ENCODE data around the gene CNFN.

Gene CNFN

DNA sequence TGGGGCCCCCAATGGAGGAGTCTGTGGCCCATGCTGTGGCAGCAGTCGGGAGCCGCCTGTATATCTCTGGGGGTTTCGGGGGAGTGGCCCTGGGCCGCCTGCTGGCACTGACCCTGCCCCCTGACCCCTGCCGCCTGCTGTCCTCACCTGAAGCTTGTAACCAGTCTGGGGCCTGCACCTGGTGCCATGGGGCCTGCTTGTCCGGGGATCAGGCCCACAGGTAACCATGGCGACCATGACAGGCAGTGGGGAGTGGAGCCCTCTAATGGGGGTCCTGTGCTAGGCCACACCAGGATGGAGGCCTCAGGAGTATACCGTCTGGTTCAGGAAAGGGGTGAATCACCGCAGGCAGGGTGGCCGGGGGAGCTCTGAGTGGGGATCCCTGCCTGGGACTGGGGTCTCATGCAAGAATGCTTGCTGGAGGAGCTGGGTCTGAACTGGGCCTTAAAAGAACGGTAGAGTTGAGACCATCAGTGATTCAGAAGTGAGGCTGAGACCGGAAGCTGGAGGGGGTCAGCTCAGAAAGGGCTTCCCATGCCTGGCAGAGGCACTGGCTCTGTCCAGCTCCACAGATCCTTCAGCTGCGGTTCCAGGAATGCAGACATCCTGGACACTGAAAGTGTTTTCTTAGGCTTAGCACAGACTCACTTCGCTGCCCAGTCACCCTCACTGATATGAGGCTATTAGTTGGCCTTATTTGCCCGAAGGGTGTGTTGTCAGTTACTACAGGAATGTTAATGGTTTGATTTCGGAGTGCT is 29.1 kb downstream of the CNFN start:
- peaks cover 11% of the 10 kb centered on the region; the same call in 1 of the 2 replicates for H3K9me3 ChIP-seq (ENCODE audit: control insufficient read depth, insufficient read depth, low read length)
- no peak overlapping the region for H3K4me2 ChIP-seq (ENCODE audit: low read length)
- no peaks in the 10 kb centered on the region for H3K9me2 ChIP-seq (replicated peaks; ENCODE audit: control insufficient read depth, low read length)
- H3F3A ChIP-seq (ENCODE audit: control insufficient read depth, insufficient read depth), result peaks cover 6% of the 10 kb centered on the region; the same call in 1 of the 2 replicates
- no peak overlapping the region for H3K27ac ChIP-seq (ENCODE audit: low read depth, low read length)
- H4K20me1 ChIP-seq (ENCODE audit: control insufficient read depth, insufficient read depth, low read depth, low read length), result no peaks in the 10 kb centered on the region
- no peak overlapping the region for H3K4me3 ChIP-seq (ENCODE audit: low read length)
- H3K27me3 ChIP-seq (ENCODE audit: control insufficient read depth, low read length), result no peaks in the 10 kb centered on the region
- no peaks in the 10 kb centered on the region for H3K79me2 ChIP-seq (ENCODE audit: control insufficient read depth, low read length)
- TF ChIP-seq EZH2phosphoT487 (IDR thresholded peaks at IDR 0.05; ENCODE audit: borderline replicate concordance, low read length), result no peak
- TF ChIP-seq, protein P1, sequence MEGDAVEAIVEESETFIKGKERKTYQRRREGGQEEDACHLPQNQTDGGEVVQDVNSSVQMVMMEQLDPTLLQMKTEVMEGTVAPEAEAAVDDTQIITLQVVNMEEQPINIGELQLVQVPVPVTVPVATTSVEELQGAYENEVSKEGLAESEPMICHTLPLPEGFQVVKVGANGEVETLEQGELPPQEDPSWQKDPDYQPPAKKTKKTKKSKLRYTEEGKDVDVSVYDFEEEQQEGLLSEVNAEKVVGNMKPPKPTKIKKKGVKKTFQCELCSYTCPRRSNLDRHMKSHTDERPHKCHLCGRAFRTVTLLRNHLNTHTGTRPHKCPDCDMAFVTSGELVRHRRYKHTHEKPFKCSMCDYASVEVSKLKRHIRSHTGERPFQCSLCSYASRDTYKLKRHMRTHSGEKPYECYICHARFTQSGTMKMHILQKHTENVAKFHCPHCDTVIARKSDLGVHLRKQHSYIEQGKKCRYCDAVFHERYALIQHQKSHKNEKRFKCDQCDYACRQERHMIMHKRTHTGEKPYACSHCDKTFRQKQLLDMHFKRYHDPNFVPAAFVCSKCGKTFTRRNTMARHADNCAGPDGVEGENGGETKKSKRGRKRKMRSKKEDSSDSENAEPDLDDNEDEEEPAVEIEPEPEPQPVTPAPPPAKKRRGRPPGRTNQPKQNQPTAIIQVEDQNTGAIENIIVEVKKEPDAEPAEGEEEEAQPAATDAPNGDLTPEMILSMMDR (IDR thresholded peaks at IDR 0.05; ENCODE audit: low read depth, low read length, poor library complexity, severe bottlenecking), result peak; percentile 9
- H3K36me3 ChIP-seq (ENCODE audit: control insufficient read depth, low read length), result peaks cover 17% of the 10 kb centered on the region
- H3K4me1 ChIP-seq (ENCODE audit: control insufficient read depth, low read length), result peaks cover 22% of the 10 kb centered on the region

DNA sequence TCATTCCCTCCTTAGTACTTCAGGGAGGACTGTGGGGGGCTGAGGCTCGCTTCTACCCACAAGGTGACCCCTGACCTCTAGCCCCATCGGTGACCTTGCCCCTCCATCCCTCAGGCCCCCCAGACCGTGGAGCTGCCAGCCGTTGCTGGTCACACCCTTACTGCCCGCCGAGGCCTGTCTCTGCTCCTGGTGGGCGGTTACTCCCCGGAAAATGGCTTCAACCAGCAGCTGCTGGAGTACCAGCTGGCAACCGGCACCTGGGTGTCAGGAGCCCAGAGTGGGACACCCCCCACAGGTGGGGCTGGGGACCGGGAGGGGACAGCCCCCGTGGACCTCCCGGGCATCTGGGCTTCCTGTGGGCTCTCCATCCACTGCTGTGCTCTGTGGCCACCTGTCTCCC is 32.8 kb downstream of the CNFN start:
- no peak for TF ChIP-seq EZH2phosphoT487 (IDR thresholded peaks at IDR 0.05; ENCODE audit: borderline replicate concordance, low read length)
- TF ChIP-seq, protein P1 (IDR thresholded peaks at IDR 0.05; ENCODE audit: low read depth, low read length, poor library complexity, severe bottlenecking), result no peak
- Histone ChIP-seq H3K9me3 (ENCODE audit: control insufficient read depth, insufficient read depth, low read length) (no peaks in the 10 kb centered on the region), H3K79me2 (ENCODE audit: control insufficient read depth, low read length) (no peaks in the 10 kb centered on the region), H3F3A (ENCODE audit: control insufficient read depth, insufficient read depth) (peaks cover 6% of the 10 kb centered on the region; the same call in 1 of the 2 replicates), H4K20me1 (ENCODE audit: control insufficient read depth, insufficient read depth, low read depth, low read length) (no peaks in the 10 kb centered on the region), H3K4me2 (ENCODE audit: low read length) (no peak overlapping the region), H3K9me2 (replicated peaks; ENCODE audit: control insufficient read depth, low read length) (no peaks in the 10 kb centered on the region), H3K4me3 (ENCODE audit: low read length) (no peak overlapping the region), H3K36me3 (ENCODE audit: control insufficient read depth, low read length) (peaks cover 5% of the 10 kb centered on the region; the same call in 1 of the 2 replicates), H3K27ac (ENCODE audit: low read depth, low read length) (no peak overlapping the region), H3K4me1 (ENCODE audit: control insufficient read depth, low read length) (no peaks in the 10 kb centered on the region), H3K27me3 (ENCODE audit: control insufficient read depth, low read length) (no peaks in the 10 kb centered on the region)

DNA sequence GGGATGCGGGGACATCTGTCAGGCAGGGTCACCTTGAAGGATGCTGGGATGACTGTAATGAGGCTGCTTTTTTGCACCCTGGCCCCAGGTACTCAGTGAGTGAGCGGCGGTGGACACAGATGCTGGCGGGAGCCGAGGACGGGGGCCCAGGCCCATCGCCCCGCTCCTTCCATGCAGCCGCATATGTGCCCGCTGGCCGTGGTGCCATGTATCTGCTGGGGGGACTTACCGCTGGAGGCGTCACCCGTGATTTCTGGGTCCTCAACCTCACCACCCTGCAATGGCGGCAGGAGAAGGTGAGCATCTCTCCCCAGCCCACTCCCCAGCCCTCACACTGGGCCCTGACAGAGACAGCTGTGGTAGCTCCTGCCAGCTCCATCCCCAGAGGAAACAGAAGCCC is 33.4 kb downstream of the CNFN start:
- H3K4me1 ChIP-seq (ENCODE audit: control insufficient read depth, low read length), result no peaks in the 10 kb centered on the region
- H4K20me1 ChIP-seq (ENCODE audit: control insufficient read depth, insufficient read depth, low read depth, low read length), result no peaks in the 10 kb centered on the region
- H3K27ac ChIP-seq (ENCODE audit: low read depth, low read length), result no peak overlapping the region
- H3K4me2 ChIP-seq (ENCODE audit: low read length), result no peak overlapping the region
- H3K79me2 ChIP-seq (ENCODE audit: control insufficient read depth, low read length), result no peaks in the 10 kb centered on the region
- no peak for TF ChIP-seq EZH2phosphoT487 (IDR thresholded peaks at IDR 0.05; ENCODE audit: borderline replicate concordance, low read length)
- TF ChIP-seq, protein P1 (IDR thresholded peaks at IDR 0.05; ENCODE audit: low read depth, low read length, poor library complexity, severe bottlenecking), result no peak
- no peaks in the 10 kb centered on the region for H3K9me2 ChIP-seq (replicated peaks; ENCODE audit: control insufficient read depth, low read length)
- H3K4me3 ChIP-seq (ENCODE audit: low read length), result no peak overlapping the region
- no peaks in the 10 kb centered on the region for H3K27me3 ChIP-seq (ENCODE audit: control insufficient read depth, low read length)
- H3K9me3 ChIP-seq (ENCODE audit: control insufficient read depth, insufficient read depth, low read length), result no peaks in the 10 kb centered on the region
- peaks cover 5% of the 10 kb centered on the region; the same call in 1 of the 2 replicates for H3K36me3 ChIP-seq (ENCODE audit: control insufficient read depth, low read length)
- peaks cover 6% of the 10 kb centered on the region; the same call in 1 of the 2 replicates for H3F3A ChIP-seq (ENCODE audit: control insufficient read depth, insufficient read depth)
